ENCODE data around the gene GSN.

GSN gene

DNA sequence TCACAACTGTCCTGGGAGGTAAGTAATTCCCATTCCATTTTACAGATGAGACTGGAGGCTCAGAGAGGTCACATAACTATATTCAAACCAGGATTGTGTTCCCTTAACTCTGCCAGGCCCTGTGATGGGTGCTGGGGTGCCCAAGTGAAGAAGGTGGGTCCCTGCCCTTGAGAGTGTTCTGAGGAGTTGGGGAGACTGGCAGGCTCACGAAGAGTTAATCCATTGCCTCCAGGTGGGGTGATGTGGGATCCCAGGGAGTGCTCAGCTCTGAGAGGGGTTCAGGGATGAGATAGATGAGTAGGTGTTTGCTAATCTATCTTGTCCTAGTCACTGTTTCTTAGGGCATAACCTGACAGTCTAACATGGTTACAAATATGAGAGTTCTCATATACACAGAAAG lies 36.7 kb downstream of the GSN start:
- H3K9me3 ChIP-seq: no peaks in the 10 kb centered on the region

DNA sequence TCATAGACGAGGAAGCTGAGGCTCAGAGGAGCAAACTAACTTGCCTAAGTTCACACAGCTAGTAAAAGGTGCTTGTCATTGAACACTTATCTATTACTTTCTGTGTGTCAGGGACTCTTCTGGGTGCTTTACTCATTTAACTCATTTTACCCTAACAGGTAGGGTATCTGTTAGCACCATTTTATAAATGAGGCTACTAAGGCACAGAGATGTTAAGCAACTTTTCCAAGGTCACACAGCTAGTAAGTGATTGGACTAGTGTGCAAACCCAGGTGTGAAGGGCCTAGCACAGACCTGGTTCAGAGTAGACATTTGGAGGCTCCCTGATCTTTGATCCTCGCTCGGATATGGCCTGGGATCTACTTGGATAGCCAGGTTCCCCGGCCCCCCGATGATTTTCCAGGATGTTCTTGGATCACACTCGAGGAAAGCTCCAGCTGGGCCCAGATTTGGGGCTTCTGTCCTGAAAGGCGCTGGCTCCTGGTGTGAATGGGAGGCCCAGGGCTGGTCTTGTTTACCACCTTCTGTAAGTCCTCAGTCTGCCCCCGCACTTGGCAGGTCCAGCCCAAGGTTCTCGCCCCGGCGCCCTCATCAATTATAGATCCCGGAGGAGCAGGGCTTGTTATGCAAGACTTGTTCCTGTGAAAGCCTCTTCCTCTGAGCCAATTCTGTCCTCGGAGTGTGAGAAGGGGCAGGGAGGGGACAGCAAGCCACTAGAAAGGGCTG lies 37.5 kb downstream of the GSN start:
- Histone ChIP-seq H3K9me3 (no peaks in the 10 kb centered on the region), H3K27ac (peak overlapping the region; percentile 92 to 95), H3K4me1 (peaks cover 0 to 85% (median 60%) of the 10 kb centered on the region in 4 donors), H3K27me3 (no peaks in the 10 kb centered on the region), H3K4me3 (no peak overlapping the region), H3K36me3 (peaks cover 74 to 93% (median 81%) of the 10 kb centered on the region in 3 donors)
- intact Hi-C loops (cut with DNase I; ENCODE audit: low total_unique reads): loop anchor here (5.0 kb wide), 1 partner anchor 83 kb away; no protein-coding TSS in a partner anchor
- DNase-seq: peak; percentile 89 to 92
- TF ChIP-seq, protein P1, sequence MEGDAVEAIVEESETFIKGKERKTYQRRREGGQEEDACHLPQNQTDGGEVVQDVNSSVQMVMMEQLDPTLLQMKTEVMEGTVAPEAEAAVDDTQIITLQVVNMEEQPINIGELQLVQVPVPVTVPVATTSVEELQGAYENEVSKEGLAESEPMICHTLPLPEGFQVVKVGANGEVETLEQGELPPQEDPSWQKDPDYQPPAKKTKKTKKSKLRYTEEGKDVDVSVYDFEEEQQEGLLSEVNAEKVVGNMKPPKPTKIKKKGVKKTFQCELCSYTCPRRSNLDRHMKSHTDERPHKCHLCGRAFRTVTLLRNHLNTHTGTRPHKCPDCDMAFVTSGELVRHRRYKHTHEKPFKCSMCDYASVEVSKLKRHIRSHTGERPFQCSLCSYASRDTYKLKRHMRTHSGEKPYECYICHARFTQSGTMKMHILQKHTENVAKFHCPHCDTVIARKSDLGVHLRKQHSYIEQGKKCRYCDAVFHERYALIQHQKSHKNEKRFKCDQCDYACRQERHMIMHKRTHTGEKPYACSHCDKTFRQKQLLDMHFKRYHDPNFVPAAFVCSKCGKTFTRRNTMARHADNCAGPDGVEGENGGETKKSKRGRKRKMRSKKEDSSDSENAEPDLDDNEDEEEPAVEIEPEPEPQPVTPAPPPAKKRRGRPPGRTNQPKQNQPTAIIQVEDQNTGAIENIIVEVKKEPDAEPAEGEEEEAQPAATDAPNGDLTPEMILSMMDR (IDR thresholded peaks at IDR 0.05): no peak

More for the DNA sequence above, 36.7 kb downstream of the GSN start:
- peak overlapping the region; percentile 92 to 95 for H3K27ac ChIP-seq
- peaks cover 67 to 88% (median 76%) of the 10 kb centered on the region in 3 donors for H3K36me3 ChIP-seq
- H3K4me3 ChIP-seq: peak overlapping the region; percentile 8 to 64
- TF ChIP-seq, protein P1 (IDR thresholded peaks at IDR 0.05): no peak
- intact Hi-C loops (cut with DNase I; ENCODE audit: low total_unique reads): loop anchor here (5.0 kb wide), 1 partner anchor 82 kb away; no protein-coding TSS in a partner anchor
- H3K27me3 ChIP-seq: no peaks in the 10 kb centered on the region
- peaks cover 0 to 89% (median 63%) of the 10 kb centered on the region in 4 donors for H3K4me1 ChIP-seq
- DNase-seq: no peak

DNA sequence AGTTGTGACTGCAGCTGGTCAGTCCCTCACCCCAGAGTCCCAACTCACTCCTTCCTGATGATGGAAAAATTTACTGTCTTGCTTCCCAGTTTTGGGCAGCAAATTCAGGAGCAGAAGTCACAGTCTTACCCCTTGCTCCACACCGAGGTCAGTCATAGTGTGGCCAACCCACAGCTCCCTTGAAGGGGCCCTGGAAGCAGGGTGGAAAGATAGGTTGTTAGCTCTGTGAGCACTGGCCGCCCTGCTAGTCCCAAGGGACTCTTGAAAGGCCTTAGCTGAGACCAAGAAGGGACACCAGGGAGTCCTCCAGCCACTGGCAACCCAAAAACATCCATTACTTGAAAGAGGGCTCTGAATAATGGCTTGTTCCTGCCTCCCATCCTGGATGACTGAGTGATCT lies 40.0 kb downstream of the GSN start:
- TF ChIP-seq, protein P1 (IDR thresholded peaks at IDR 0.05): no peak
- peak in 1 of 2 donors; percentile 66 for DNase-seq
- H3K27me3 ChIP-seq: no peaks in the 10 kb centered on the region
- peak overlapping the region; percentile 24 to 92 for H3K27ac ChIP-seq
- H3K4me3 ChIP-seq: no peak overlapping the region
- H3K4me1 ChIP-seq: peaks cover 0 to 61% (median 37%) of the 10 kb centered on the region in 4 donors
- peaks cover 87 to 98% (median 93%) of the 10 kb centered on the region in 3 donors for H3K36me3 ChIP-seq
- no peaks in the 10 kb centered on the region for H3K9me3 ChIP-seq
- intact Hi-C loops (cut with DNase I; ENCODE audit: low total_unique reads): loop anchor here (5.0 kb wide), 1 partner anchor 86 kb away; no protein-coding TSS in a partner anchor

DNA sequence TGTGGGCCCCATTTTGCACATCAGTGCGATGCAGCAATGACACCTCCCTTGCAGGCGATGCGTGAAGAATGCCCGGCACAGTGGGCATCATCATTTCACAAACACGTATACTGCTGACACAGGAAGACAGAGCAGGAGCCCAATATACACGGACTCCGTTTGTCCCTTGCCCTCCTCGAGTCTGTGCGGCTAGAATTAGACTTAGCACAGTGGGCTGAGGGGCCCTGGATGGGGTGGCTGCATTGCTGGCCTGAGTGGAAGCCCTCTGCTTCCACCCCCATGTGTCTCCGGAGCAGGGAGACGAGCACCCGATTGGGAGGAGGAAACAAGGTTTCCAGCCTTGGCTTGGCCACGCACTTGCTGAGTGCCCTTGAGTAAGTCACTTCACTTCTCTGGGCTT lies 40.8 kb downstream of the GSN start:
- Histone ChIP-seq H3K36me3 (peaks cover 87 to 98% (median 93%) of the 10 kb centered on the region in 3 donors), H3K27me3 (no peaks in the 10 kb centered on the region), H3K4me3 (no peak overlapping the region), H3K27ac (peak overlapping the region; percentile 43 to 92), H3K9me3 (no peaks in the 10 kb centered on the region), H3K4me1 (peaks cover 0 to 58% (median 31%) of the 10 kb centered on the region in 4 donors)
- TF ChIP-seq, protein P1 (IDR thresholded peaks at IDR 0.05): no peak
- intact Hi-C loops (cut with DNase I; ENCODE audit: low total_unique reads): loop anchor here (5.0 kb wide), 1 partner anchor 86 kb away; no protein-coding TSS in a partner anchor
- DNase-seq: peak in 1 of 2 donors; percentile 71

DNA sequence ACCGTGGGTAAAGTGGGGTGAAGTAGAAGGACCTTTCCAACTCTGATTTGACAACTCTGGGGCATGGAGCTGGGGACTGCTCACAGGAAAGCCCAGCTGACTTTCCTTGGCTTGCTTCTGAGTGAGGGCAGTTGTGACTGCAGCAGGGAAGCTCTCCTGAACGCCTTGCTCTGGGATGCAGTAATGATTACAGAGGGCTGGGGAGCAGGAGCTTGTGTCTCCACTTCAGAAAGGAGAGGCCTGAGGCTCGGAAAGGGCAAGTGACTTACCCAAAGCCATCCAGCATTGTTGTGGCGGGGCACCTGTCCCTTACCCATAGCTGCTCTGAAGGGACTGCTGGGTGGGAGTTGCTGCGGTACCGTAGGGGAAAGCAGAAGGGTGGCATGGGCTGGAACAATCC lies 41.2 kb downstream of the GSN start:
- Histone ChIP-seq H3K9me3 (no peaks in the 10 kb centered on the region), H3K4me1 (peaks cover 0 to 54% (median 27%) of the 10 kb centered on the region in 4 donors), H3K36me3 (peaks cover 87 to 98% (median 93%) of the 10 kb centered on the region in 3 donors), H3K27me3 (no peaks in the 10 kb centered on the region), H3K27ac (peak overlapping the region; percentile 43 to 92), H3K4me3 (no peak overlapping the region)
- peak in 1 of 2 donors; percentile 63 for DNase-seq
- TF ChIP-seq, protein P1 (IDR thresholded peaks at IDR 0.05): no peak
- intact Hi-C loops (cut with DNase I; ENCODE audit: low total_unique reads): loop anchor here (5.0 kb wide), 1 partner anchor 87 kb away; no protein-coding TSS in a partner anchor
